Measurements from ENCODE around the gene ONECUT2.
A peak's percentile ranks its signal among the peaks of the same experiment; 100 is the strongest.
"Not testable (repeated sequence)": the region's sequence is repeated elsewhere in the genome, so short reads cannot be mapped to it uniquely, and the experiment has no call there.

The ONECUT2 gene

GRCh38 chr18:57434536-57435494 lies at the start of gene ONECUT2:
Gene ONECUT2 (plus strand): TSS chr18:57435374. CDS start chr18:57435717, 343 bp downstream.
- DNase-seq, result peak; percentile 100

- DNase-seq, result no peak
Observed at GRCh38 chr18:57389271-57389670, 45.9 kb upstream of the ONECUT2 start.

- DNase-seq, result no peak
Observed at GRCh38 chr18:57390044-57390443, 45.1 kb upstream of the ONECUT2 start.

GRCh38 chr18:57394749-57395148 lies 40.4 kb upstream of the ONECUT2 start:
- not testable (repeated sequence) for DNase-seq

GRCh38 chr18:57396831-57397230 lies 38.3 kb upstream of the ONECUT2 start:
- DNase-seq, result not testable (repeated sequence)

GRCh38 chr18:57397440-57398132 lies 37.6 kb upstream of the ONECUT2 start:
- DNase-seq, result peak; percentile 23

- DNase-seq, result no peak
Observed at GRCh38 chr18:57404345-57404744, 30.8 kb upstream of the ONECUT2 start.

- DNase-seq, result no peak
Observed at GRCh38 chr18:57409650-57410049, 25.5 kb upstream of the ONECUT2 start.

GRCh38 chr18:57410749-57411148 lies 24.4 kb upstream of the ONECUT2 start:
- no peak for DNase-seq

- DNase-seq, result no peak
Observed at GRCh38 chr18:57416542-57416941, 18.6 kb upstream of the ONECUT2 start.

- peak; percentile 82 for DNase-seq
Observed at GRCh38 chr18:57422313-57422872, 12.8 kb upstream of the ONECUT2 start.

GRCh38 chr18:57423821-57424220 lies 11.4 kb upstream of the ONECUT2 start:
- no peak for DNase-seq

GRCh38 chr18:57425096-57425495 lies 10.1 kb upstream of the ONECUT2 start:
- DNase-seq, result no peak

GRCh38 chr18:57426187-57426586 lies 9.0 kb upstream of the ONECUT2 start:
- DNase-seq, result no peak

GRCh38 chr18:57427429-57428201 lies 7.6 kb upstream of the ONECUT2 start:
- no peak for DNase-seq

GRCh38 chr18:57428221-57429150 lies 6.7 kb upstream of the ONECUT2 start:
- no peak for DNase-seq

GRCh38 chr18:57429167-57430078 lies 5.8 kb upstream of the ONECUT2 start:
- no peak for DNase-seq

- DNase-seq, result no peak
Observed at GRCh38 chr18:57430079-57431001, 4.8 kb upstream of the ONECUT2 start.

GRCh38 chr18:57431002-57431382 lies 4.2 kb upstream of the ONECUT2 start:
- no peak for DNase-seq
